Bronchial epithelial cell (primary cell): ENCODE data around the gene NT5DC2. TPM values are rescaled to one million over a fixed set of nuclear protein-coding genes. Genes with fewer than 3 reads are reported as not detected.

Experiments used
- DNase-seq: peaks from one replicate; pipeline ENCODE4 v3.0.0-alpha.2; 2010; ENCODE audit warnings: low read depth
- FAIRE-seq: peaks from 2 replicates; lab custom pipeline; 2011; peaks lifted over from hg19 to GRCh38; lab: Jason Lieb, UNC
- H3K27me3 ChIP-seq: 2 replicates; pipeline ENCODE4 v1.5.1; 2011; ENCODE audit warnings: low read length; ENCODE audit not compliant: control insufficient read depth, insufficient read depth
- H3K36me3 ChIP-seq: 2 replicates; pipeline ENCODE4 v1.5.1; 2011; ENCODE audit warnings: low read length; ENCODE audit not compliant: control insufficient read depth, insufficient read depth
- H3K4me3 ChIP-seq: 2 replicates; pipeline ENCODE4 v1.5.1; 2011; ENCODE audit warnings: mild to moderate bottlenecking, low read depth, low read length, control low read depth
- CTCF ChIP-seq: IDR thresholded peaks from 2 replicates; pipeline ENCODE4 v1.5.1; 2011; ENCODE audit warnings: mild to moderate bottlenecking, moderate library complexity, low read length, control low read depth, inconsistent platforms; ENCODE audit not compliant: insufficient read depth, severe bottlenecking
- total RNA-seq: library from RNA; depleted of rRNA; stranded (reverse); fragments of >200 nt; gene quantifications from 2 replicates; pipeline ENCODE4 v1.2.1, GENCODE V29; 2014

The NT5DC2 gene
- total RNA-seq, 1 donor from 2014 or later: 29.7 TPM

- H3K27me3 ChIP-seq: peaks cover 5% of the 10 kb centered on the region
- H3K36me3 ChIP-seq: no peaks in the 10 kb centered on the region
- no peak for DNase-seq
- no peak for TF ChIP-seq CTCF
- H3K4me3 ChIP-seq: no peak overlapping the region
- no peak for FAIRE-seq
Observed at GRCh38 chr3:52503788-52504424, 29.8 kb downstream of the NT5DC2 start.

GRCh38 chr3:52502808-52503350 is 30.8 kb downstream of the NT5DC2 start:
- no peak for FAIRE-seq
- H3K27me3 ChIP-seq: peaks cover 5% of the 10 kb centered on the region
- no peak overlapping the region for H3K4me3 ChIP-seq
- H3K36me3 ChIP-seq: no peaks in the 10 kb centered on the region
- DNase-seq: no peak
- TF ChIP-seq CTCF: no peak

GRCh38 chr3:52502001-52502400 is 31.7 kb downstream of the NT5DC2 start:
- Histone ChIP-seq H3K4me3 (no peak overlapping the region), H3K27me3 (peaks cover 5% of the 10 kb centered on the region), H3K36me3 (no peaks in the 10 kb centered on the region)
- TF ChIP-seq CTCF: no peak
- no peak for FAIRE-seq
- DNase-seq: no peak

DNA sequence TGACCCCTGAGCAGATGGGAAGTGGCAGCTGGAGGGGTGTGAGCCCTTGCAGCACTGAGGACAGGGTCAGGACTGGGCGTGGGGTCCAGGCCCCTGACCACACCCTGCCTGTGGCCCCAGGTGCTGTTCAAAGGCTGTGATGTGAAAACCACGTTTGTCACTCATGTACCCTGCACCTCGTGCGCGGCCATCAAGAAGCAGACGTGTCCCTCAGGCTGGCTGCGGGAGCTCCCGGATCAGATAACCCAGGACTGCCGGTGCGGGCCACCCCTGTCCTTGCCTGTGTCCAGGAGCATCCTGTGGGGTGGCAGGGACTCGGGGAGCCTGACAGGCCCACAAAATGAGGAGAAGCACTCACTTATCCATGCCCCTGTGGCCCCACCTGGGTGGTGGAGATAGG is 32.6 kb downstream of the NT5DC2 start:
- TF ChIP-seq CTCF: no peak
- Histone ChIP-seq H3K4me3 (no peak overlapping the region), H3K36me3 (no peaks in the 10 kb centered on the region), H3K27me3 (peaks cover 5% of the 10 kb centered on the region)
- DNase-seq (no peak), FAIRE-seq (no peak)

- Histone ChIP-seq H3K27me3 (peaks cover 3% of the 10 kb centered on the region), H3K4me3 (no peak overlapping the region), H3K36me3 (no peaks in the 10 kb centered on the region)
- TF ChIP-seq CTCF: no peak
- FAIRE-seq (no peak), DNase-seq (no peak)
Observed at GRCh38 chr3:52498137-52499054, 35.3 kb downstream of the NT5DC2 start.
